IPS-NIHi11 (cell line): ENCODE data around the gene CEP68.
A peak's percentile ranks its signal among the peaks of the same experiment; 100 is the strongest.
"Not testable (repeated sequence)": the region's sequence is repeated elsewhere in the genome, so short reads cannot be mapped to it uniquely, and the experiment has no call there.

ENCODE experiments used
- DNase-seq: peaks from one replicate; pipeline ENCODE4 v3.0.0; 2012; ENCODE audit warnings: mixed read lengths, low spot score

CEP68 gene

GRCh38 chr2:65079017-65079416, 22.8 kb downstream of the CEP68 start:
- DNase-seq = no peak

GRCh38 chr2:65081232-65081685, 25.0 kb downstream of the CEP68 start:
- DNase-seq = no peak

DNA sequence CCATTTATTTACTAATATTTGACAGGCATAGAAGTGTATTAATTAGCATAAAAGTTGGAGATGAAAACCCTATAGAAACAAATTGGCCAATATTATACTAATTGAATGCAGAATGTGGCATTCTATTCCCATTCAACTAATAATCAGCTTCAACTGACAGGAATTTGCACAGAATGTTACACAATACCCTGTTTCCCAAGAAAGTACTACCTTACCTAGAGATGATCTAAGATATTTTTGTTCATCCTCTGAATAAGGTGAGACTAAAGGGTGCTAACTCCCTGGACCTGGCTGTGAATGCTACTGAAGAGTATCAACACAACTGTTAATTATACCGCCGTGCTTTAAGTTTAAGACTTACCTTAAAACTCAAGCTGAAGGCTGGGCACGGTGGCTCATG, 28.9 kb downstream of the CEP68 start:
- DNase-seq = no peak

DNA sequence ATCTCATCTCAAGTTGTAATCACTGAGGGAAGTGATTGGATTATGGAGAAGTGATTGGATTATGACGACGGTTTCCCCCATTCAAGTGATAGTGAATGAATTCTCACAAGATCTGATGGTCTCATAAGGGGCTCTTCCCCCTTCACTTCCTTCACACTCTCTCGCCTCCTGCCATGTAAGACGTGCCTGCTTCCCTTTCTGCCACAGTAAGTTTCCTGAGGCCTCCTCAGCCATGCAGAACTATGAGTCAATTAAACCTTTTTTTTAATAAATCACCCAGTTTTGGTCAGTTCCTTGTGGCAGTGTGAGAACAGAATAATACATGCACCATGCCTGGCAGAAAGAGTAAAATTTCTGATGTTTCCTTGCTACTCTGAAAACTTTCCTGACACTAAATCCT, 36.6 kb downstream of the CEP68 start:
- no peak for DNase-seq

DNA sequence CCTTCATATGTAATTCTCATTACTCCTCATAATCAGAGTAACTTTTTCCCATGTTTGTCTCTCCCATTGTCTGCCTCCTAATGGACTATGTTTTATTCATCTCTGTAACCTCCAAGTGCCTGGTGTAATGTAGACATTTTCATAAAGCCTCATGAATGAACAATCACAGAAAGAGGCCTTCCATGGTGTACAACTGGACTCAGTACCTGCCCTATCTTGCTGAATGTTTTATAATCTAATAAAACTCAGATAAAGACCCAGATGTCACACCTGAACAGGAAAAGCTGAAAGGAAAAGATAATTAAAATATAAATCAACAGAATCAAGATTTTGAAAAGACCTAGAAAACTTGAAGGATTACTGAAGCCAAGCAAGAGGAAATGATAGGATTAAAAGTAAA, 37.0 kb downstream of the CEP68 start:
- DNase-seq = no peak

DNA sequence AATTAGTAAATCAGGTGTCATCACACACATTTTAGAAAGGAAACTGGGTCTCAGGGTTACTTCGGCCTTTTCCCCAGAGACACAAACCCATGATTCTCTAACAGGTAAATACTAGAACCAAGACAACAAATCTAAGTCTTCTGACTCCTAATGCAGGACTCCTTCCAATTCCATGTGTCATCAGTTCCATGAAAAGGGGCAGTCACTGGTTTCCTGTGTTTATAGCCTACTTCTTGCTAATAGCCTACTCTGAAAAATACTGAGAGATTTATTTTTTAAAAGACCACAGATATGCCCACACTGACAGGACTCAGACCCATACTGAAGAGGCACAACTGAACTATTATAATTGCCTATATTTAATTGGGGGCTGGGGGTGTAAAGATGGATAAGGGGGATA, 40.7 kb downstream of the CEP68 start:
- no peak for DNase-seq

- no peak for DNase-seq
Measured at GRCh38 chr2:65097844-65098243, 41.6 kb downstream of the CEP68 start.

- DNase-seq = no peak
Measured at GRCh38 chr2:65098741-65099140, 42.5 kb downstream of the CEP68 start.

DNA sequence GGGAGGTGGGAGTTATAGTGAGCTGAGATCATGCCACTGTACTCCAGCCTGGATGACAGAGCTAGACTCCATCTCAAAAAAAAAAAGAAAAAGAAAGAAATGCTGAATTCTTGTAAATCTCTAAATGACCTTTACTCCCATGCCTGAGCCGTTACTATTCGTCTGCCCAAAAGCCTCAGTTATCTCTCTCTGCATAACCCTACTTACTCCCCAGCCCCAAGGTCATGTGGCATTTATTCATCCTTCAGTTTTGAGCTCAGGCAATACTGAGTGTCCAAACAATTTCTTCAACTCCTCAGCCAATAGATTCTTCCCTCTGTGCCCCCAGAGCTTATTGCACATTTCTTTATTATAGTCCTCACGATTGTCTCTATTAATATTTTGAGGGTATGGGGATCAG, 44.9 kb downstream of the CEP68 start:
- DNase-seq = no peak

DNA sequence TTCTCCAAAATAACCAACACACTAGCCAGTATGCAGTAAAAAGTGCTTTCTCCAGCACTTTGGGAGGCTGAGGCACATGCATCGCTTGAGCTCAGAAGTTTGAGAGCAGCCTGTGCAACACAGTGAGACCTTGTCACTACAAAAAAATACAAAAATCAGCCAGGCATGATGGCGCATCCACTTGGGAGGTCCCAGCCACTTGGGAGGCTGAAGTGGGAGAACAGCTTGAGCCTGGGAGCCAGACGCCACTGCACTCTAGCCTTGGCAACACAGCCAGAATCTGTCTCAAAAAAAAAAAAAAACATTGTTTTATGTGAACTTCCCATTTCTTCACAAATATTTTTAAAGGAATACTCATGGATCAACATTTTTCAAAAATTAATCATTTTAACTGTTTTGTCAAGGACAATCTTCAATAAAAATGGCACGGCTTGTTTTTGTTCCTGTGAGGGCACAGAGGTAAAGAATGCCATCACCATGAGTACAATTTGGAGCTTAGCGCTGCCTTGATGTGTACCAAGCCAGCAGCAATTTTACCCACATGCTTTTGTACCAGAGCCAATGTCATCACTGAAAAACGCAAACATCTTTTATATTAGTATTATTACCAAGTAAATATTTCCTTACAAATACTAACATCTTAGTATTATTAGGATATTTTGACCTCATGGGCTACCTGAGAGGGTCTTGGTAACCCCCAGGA, 46.9 kb downstream of the CEP68 start:
- no peak for DNase-seq

GRCh38 chr2:65107530-65107929, 51.3 kb downstream of the CEP68 start:
- DNase-seq = no peak

- no peak for DNase-seq
Measured at GRCh38 chr2:65108780-65109179, 52.6 kb downstream of the CEP68 start.

- no peak for DNase-seq
Measured at GRCh38 chr2:65112633-65113032, 56.4 kb downstream of the CEP68 start.

- no peak for DNase-seq
Measured at GRCh38 chr2:65113229-65113628, 57.0 kb downstream of the CEP68 start.

- DNase-seq = no peak
Measured at GRCh38 chr2:65113816-65114215, 57.6 kb downstream of the CEP68 start.

DNA sequence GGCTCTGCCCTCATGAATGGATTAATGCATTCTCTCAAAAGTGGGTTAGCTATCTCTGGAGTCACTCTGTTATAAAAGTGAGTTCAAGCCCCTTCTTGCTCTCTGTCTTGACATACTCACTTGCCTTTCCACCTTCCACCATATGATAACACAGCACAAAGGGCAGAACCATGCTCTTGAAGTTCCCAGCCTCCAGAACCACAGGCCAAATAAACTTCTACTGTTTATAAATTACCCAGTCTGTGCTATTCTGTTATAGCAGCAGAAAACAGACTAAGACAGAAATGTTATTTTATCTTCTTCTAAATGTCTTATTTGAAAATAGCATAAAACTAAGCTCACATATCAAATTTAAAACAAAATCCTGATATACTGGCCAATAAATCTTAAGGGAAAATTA, 58.7 kb downstream of the CEP68 start:
- DNase-seq = no peak

- no peak for DNase-seq
Measured at GRCh38 chr2:65116645-65117044, 60.4 kb downstream of the CEP68 start.

DNA sequence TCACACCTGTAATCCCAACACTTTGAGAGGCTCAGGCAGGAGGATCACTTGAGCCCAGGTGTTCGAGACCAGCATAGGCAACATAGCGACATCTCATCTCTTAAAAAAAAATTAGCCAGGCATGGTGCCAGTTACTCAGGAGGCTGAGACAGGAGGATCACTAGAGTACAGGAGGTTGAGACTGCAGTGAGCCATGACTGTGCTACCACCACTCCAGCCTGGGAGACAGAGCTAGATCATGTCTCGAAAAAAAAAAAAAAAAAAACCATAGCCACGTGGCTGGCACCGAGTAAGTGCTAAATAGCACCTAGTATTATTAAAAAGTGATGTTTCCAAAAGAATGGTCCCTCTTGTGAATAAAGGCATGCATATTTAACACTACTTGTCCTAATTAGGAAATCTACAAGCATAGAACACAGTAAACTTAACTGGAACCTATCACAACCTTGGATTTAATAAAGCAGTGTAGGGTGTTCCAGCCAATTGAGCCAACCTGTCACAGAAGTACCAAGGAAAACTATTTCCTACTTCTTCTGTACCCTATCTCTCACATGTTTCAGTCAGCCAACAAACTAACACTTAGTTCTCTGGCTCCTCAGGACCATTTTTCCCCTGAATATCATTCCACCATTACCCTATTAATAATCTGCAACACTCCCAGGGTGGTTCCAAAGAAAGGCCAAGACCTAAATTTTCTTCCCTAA, 64.9 kb downstream of the CEP68 start:
- no peak for DNase-seq

DNA sequence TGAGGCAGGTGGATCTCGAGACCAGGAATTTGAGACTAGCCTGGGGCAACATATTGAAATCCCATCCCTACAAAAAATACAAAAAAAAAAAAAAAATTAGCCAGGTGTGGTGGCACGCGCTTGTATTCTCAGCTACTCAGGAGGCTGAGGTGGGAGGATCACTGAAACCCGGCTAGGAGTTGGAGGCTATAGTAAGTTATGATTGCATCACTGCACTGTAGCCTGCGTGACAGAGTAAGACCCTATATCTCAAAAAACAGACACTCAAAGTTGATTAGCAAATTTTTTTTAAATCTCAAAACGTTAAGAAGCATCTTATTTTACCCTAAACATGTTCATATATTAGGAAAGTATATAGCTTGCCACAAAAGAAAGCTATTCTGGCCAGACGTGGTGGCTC, 66.1 kb downstream of the CEP68 start:
- no peak for DNase-seq

GRCh38 chr2:65125457-65125856, 69.2 kb downstream of the CEP68 start:
- not testable (repeated sequence) for DNase-seq

DNA sequence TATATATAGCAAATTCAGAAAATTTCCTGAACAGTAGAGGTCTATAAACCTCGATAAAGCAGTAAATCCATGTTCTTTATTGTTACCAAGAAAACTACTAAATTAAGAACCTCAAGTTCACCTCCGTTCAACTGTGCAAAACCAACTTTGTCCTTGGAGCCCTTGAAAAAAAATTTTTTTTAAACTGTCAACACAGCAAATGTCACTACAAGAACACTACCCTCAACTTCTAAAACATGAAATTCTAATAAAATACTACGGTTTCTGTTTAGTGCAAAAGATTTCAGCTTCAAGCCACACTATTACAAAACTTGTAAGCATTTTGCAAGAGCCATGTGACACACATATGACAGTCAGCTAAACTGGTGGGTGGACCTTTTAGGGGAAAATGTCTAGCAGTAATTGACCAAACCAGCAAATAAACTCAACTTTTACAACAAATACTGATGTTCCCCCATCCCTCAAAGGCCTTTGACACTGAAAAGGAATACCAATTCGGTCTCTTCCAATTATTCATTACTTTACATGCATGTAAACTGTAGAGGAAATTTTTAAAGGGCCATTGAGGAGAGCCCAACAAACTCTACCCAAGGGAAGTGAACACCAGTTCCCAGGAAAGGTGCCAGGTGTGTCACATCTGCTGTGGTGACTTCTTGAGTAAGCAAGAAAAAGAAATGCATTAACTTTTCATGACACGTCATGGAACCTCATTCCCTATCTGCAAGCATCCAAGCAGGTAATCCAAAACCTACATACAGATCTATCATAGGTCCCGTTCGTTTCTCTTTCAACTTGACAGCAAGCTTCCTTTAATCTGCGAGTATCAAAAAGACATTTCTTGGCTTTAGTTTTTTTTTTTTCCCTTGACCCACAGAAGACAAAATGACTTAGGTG, 72.3 kb downstream of the CEP68 start:
- no peak for DNase-seq

- peak; percentile 44 for DNase-seq
Measured at GRCh38 chr2:65129286-65129825, 73.1 kb downstream of the CEP68 start.
